GM12878 (cell line): Measurements from ENCODE around the gene OR2V1.

Source experiments
- TF ChIP-seq, protein P1 (sequence below), 3 experiments: IDR thresholded peaks in 2 of 3; conservative IDR thresholded peaks in 1 of 3; 2 replicates each; pipeline ENCODE4 v1.5.1; 2011; ENCODE audit warnings: low read depth in 3 of 3, low read length in 3 of 3, mild to moderate bottlenecking in 3 of 3, control low read depth in 2 of 3, moderate library complexity in 2 of 3, inconsistent platforms in 1 of 3, mixed read lengths in 1 of 3; ENCODE audit not compliant: control insufficient read depth in 2 of 3, insufficient read depth in 1 of 3; ENCODE audit errors: extremely low read depth in 1 of 3
- TF ChIP-seq, protein P2 (sequence below): fragments of 450-650 bp; IDR thresholded peaks from 2 replicates; pipeline ENCODE4 v1.6.1; 2017; ENCODE audit warnings: mild to moderate bottlenecking

DNA sequence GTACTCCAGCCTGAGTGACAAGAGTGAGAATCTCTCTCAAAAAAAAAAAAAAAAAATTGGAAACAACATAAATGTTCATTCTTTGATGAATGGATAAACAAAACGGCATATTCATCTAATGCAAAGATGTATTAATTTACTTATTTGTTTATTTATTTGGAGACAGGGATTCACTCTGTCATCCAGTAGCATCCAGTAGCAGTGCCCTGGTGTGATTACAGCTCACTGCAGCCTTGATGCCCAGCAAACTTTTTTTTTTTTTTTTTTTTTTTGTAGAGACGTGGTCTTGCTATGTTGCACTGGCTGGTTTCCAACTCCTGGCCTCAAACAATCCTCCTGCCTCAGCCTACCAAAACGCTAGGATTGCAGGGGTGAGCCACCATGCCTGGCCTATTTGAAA is 40.8 kb upstream of the OR2V1 start:
- TF ChIP-seq, protein P1, sequence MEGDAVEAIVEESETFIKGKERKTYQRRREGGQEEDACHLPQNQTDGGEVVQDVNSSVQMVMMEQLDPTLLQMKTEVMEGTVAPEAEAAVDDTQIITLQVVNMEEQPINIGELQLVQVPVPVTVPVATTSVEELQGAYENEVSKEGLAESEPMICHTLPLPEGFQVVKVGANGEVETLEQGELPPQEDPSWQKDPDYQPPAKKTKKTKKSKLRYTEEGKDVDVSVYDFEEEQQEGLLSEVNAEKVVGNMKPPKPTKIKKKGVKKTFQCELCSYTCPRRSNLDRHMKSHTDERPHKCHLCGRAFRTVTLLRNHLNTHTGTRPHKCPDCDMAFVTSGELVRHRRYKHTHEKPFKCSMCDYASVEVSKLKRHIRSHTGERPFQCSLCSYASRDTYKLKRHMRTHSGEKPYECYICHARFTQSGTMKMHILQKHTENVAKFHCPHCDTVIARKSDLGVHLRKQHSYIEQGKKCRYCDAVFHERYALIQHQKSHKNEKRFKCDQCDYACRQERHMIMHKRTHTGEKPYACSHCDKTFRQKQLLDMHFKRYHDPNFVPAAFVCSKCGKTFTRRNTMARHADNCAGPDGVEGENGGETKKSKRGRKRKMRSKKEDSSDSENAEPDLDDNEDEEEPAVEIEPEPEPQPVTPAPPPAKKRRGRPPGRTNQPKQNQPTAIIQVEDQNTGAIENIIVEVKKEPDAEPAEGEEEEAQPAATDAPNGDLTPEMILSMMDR (IDR thresholded peaks at IDR 0.05 in 2 of 3, conservative IDR thresholded peaks at IDR 0.05 in 1 of 3; ENCODE audit: control insufficient read depth in 2 of 3, extremely low read depth in 1 of 3, insufficient read depth in 1 of 3, low read depth in 3 of 3, low read length in 3 of 3), result no peak
- TF ChIP-seq, protein P2, sequence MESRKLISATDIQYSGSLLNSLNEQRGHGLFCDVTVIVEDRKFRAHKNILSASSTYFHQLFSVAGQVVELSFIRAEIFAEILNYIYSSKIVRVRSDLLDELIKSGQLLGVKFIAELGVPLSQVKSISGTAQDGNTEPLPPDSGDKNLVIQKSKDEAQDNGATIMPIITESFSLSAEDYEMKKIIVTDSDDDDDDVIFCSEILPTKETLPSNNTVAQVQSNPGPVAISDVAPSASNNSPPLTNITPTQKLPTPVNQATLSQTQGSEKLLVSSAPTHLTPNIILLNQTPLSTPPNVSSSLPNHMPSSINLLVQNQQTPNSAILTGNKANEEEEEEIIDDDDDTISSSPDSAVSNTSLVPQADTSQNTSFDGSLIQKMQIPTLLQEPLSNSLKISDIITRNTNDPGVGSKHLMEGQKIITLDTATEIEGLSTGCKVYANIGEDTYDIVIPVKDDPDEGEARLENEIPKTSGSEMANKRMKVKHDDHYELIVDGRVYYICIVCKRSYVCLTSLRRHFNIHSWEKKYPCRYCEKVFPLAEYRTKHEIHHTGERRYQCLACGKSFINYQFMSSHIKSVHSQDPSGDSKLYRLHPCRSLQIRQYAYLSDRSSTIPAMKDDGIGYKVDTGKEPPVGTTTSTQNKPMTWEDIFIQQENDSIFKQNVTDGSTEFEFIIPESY, result no peak
